Skeletal muscle satellite cell (primary cell): ENCODE data around the gene FASTK.

ENCODE experiments used
- H3K27me3 ChIP-seq: 2 replicates; pipeline ENCODE4 v1.7.0; 2013; ENCODE audit warnings: low read length; ENCODE audit not compliant: control insufficient read depth, insufficient read depth
- H3K36me3 ChIP-seq: 2 replicates; pipeline ENCODE4 v1.7.0; 2013; ENCODE audit warnings: mild to moderate bottlenecking, control low read depth, low read length; ENCODE audit not compliant: insufficient read depth
- H3K4me1 ChIP-seq: 2 replicates; pipeline ENCODE4 v1.7.0; 2013; ENCODE audit warnings: low read length; ENCODE audit not compliant: control insufficient read depth, insufficient read depth
- H3K4me2 ChIP-seq: 2 replicates; pipeline ENCODE4 v1.7.0; 2013; ENCODE audit warnings: mild to moderate bottlenecking, low read length
- H3K4me3 ChIP-seq: 2 replicates; pipeline ENCODE4 v1.7.0; 2013; ENCODE audit warnings: low read length
- H3K9ac ChIP-seq: 2 replicates; pipeline ENCODE4 v1.7.0; 2013; ENCODE audit warnings: mild to moderate bottlenecking, low read depth, low read length, moderate library complexity
- H3K9me3 ChIP-seq: replicated peaks from 2 replicates; pipeline ENCODE4 v1.7.0; 2013; ENCODE audit warnings: mild to moderate bottlenecking, control low read depth, low read length

FASTK gene

DNA sequence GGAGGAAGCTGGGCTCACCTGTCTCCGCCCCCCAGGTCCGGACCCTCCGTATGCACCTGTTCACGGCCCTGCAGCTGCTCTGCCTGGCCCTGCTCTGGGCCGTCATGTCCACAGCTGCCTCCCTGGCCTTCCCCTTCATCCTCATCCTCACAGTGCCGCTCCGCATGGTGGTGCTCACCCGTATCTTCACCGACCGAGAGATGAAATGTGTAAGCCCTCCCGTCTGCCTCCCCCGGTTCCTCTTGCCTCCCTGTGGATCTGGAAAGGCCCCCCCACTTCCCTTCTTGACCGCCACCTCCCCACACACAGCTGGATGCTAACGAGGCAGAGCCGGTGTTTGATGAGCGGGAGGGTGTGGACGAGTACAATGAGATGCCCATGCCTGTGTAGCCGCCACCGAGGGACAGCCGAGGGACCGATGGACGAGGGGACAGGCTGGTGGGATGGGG is 4.6 kb downstream of the FASTK start:
- H3K36me3 ChIP-seq, result peaks cover 57% of the 10 kb centered on the region

DNA sequence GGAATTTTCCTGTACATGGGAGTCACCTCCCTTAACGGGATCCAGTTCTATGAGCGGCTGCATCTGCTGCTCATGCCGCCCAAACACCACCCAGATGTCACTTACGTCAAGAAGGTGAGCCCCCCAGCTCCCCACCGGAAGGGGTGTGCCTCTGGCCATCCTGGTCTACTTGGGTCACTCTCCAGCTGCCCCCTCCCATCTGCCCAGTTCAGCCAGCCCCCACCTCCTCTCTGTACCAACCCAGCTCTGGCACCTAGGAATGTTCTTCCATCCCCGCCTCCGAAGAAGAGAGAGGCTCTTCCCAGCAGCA is 5.0 kb downstream of the FASTK start:
- H3K27me3 ChIP-seq, result no peaks in the 10 kb centered on the region
- H3K4me3 ChIP-seq, result no peak overlapping the region
- H3K9me3 ChIP-seq, result no peaks in the 10 kb centered on the region
- no peak overlapping the region for H3K4me2 ChIP-seq
- H3K4me1 ChIP-seq, result peaks cover 12% of the 10 kb centered on the region
- H3K9ac ChIP-seq, result no peak overlapping the region
- H3K36me3 ChIP-seq, result peaks cover 61% of the 10 kb centered on the region

More for the DNA sequence above, 4.6 kb downstream of the FASTK start:
- Histone ChIP-seq H3K4me1 (peaks cover 14% of the 10 kb centered on the region), H3K4me3 (no peak overlapping the region), H3K9ac (no peak overlapping the region), H3K9me3 (no peaks in the 10 kb centered on the region), H3K27me3 (no peaks in the 10 kb centered on the region), H3K4me2 (no peak overlapping the region)

- Histone ChIP-seq H3K9ac (no peak overlapping the region), H3K4me1 (peaks cover 12% of the 10 kb centered on the region), H3K4me3 (no peak overlapping the region), H3K36me3 (peaks cover 66% of the 10 kb centered on the region), H3K4me2 (no peak overlapping the region), H3K9me3 (no peaks in the 10 kb centered on the region), H3K27me3 (no peaks in the 10 kb centered on the region)
Measured at GRCh38 chr7:151074817-151075661, 5.6 kb downstream of the FASTK start.

DNA sequence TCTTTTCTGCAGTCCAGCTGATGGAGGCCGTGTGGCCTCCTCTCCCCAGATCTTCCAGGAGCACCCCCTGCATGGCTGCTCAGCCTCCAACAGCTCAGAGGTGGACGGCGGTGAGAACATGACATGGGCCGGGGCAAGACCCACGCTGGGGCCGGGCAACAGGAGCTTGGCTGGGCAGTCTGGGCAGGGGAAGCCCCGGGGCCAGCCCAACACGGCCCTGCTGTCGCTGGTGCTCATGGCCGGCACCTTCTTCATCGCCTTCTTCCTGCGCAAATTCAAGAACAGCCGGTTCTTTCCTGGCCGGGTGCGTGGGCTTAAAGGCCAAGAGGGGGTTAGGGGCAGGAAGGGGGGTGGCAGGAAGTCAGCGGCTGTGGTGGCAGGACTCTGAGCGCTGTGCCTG is 6.6 kb downstream of the FASTK start:
- Histone ChIP-seq H3K4me2 (no peak overlapping the region), H3K9ac (no peak overlapping the region), H3K27me3 (no peaks in the 10 kb centered on the region), H3K4me1 (peaks cover 4% of the 10 kb centered on the region), H3K36me3 (peaks cover 75% of the 10 kb centered on the region), H3K9me3 (no peaks in the 10 kb centered on the region), H3K4me3 (no peak overlapping the region)

- Histone ChIP-seq H3K27me3 (no peaks in the 10 kb centered on the region), H3K4me2 (no peak overlapping the region), H3K4me1 (peaks cover 11% of the 10 kb centered on the region), H3K36me3 (peaks cover 83% of the 10 kb centered on the region), H3K4me3 (no peak overlapping the region), H3K9me3 (no peaks in the 10 kb centered on the region), H3K9ac (no peak overlapping the region)
Measured at GRCh38 chr7:151071032-151071866, 9.4 kb downstream of the FASTK start.

- no peak overlapping the region for H3K4me3 ChIP-seq
- H3K9me3 ChIP-seq, result no peaks in the 10 kb centered on the region
- no peak overlapping the region for H3K9ac ChIP-seq
- no peaks in the 10 kb centered on the region for H3K27me3 ChIP-seq
- peaks cover 11% of the 10 kb centered on the region for H3K4me1 ChIP-seq
- H3K4me2 ChIP-seq, result no peak overlapping the region
- H3K36me3 ChIP-seq, result peaks cover 83% of the 10 kb centered on the region
Measured at GRCh38 chr7:151070574-151070960, 10.0 kb downstream of the FASTK start.

- no peak overlapping the region for H3K4me2 ChIP-seq
- H3K36me3 ChIP-seq, result peaks cover 83% of the 10 kb centered on the region
- H3K9me3 ChIP-seq, result no peaks in the 10 kb centered on the region
- H3K4me3 ChIP-seq, result no peak overlapping the region
- H3K4me1 ChIP-seq, result peaks cover 11% of the 10 kb centered on the region
- H3K27me3 ChIP-seq, result no peaks in the 10 kb centered on the region
- H3K9ac ChIP-seq, result no peak overlapping the region
Measured at GRCh38 chr7:151069841-151070573, 10.6 kb downstream of the FASTK start.

DNA sequence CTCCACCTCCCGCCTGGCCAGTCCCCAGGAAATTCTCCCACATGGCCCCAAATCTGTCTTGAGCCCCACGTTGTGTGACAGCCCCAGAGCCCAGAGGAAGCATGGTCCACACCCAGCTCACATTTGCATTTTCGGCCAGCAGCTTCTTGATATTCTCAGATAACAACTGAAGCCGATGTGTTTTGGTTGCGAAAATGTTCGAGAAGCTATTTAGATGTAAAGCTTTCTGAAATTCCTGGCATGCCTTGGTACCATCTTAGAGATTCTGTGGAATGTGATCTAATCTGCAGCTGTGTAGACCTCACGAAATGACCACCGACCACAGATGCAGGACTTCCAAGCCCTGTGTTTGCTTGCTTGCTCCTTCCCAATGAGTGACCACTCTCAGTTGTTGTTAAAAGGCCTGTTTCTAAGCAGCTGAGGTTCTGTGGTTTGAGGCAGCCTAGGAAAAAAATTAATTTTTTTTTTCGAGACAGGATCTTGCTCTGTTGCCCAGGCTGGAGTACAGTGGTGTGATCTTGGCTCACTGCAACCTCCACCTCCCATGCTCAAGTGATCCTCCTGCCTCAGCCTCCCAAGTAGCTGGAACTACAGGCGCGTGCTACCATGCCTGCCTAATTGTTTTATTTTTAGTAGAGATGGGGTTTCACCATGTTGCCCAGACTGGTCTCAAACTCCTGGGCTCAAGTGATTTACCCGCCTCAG is 12.4 kb downstream of the FASTK start:
- Histone ChIP-seq H3K4me3 (no peak overlapping the region), H3K9ac (no peak overlapping the region), H3K4me1 (peaks cover 14% of the 10 kb centered on the region), H3K4me2 (no peak overlapping the region), H3K36me3 (peaks cover 75% of the 10 kb centered on the region), H3K9me3 (no peaks in the 10 kb centered on the region), H3K27me3 (no peaks in the 10 kb centered on the region)

- H3K4me2 ChIP-seq, result no peak overlapping the region
- no peaks in the 10 kb centered on the region for H3K9me3 ChIP-seq
- no peaks in the 10 kb centered on the region for H3K27me3 ChIP-seq
- H3K4me1 ChIP-seq, result peaks cover 30% of the 10 kb centered on the region
- H3K36me3 ChIP-seq, result peaks cover 66% of the 10 kb centered on the region
- no peak overlapping the region for H3K9ac ChIP-seq
- H3K4me3 ChIP-seq, result no peak overlapping the region
Measured at GRCh38 chr7:151066273-151066974, 14.2 kb downstream of the FASTK start.

DNA sequence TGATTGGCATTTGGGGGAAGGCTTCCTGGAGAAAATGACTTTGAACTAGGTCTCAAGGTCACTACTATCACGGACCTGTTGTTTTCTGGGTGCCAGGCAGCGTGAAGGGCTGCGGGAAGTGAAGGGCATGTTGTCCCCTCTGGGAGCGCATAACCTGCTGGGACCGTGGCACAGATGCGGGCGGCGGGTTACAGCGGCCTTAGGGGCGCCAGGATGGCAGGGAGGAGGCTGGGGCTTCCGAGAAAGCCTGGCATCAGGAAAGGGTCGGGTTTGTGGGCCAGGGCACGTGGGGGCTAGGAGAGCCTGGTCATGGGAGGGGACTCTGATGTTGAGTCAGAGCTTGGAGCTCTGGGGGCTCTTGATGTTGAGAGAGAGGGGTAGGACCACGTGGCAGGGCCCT is 15.1 kb downstream of the FASTK start:
- Histone ChIP-seq H3K36me3 (peaks cover 60% of the 10 kb centered on the region), H3K4me3 (no peak overlapping the region), H3K9me3 (no peaks in the 10 kb centered on the region), H3K27me3 (no peaks in the 10 kb centered on the region), H3K4me1 (peaks cover 39% of the 10 kb centered on the region), H3K4me2 (no peak overlapping the region), H3K9ac (no peak overlapping the region)
